WTC11 (cell line): ENCODE data around the gene LHB. TPM values are rescaled to one million over a fixed set of nuclear protein-coding genes. Genes with fewer than 3 reads are reported as not detected.
"Not testable (repeated sequence)": the region's sequence is repeated elsewhere in the genome, so short reads cannot be mapped to it uniquely, and the experiment has no call there.

Experiments used
- ATAC-seq: fragments of 200-7000 bp; cut with Tn5 transposase; 2 replicates; pipeline ENCODE4 v1.10.0; 2021; ENCODE audit warnings: mild to moderate bottlenecking, moderate library complexity
- CTCF ChIA-PET: fragments of 300-600 bp; sonication (Branson Sonifier 250); formaldehyde crosslinking; loops from one replicate; lab custom pipeline; 2021; ENCODE audit warnings: antibody characterized with exemption; lab: Charles Lee
- POLR2A ChIA-PET: fragments of 350-600 bp; sonication (Branson Sonifier 250); formaldehyde crosslinking; loops from one replicate; lab custom pipeline; 2021; ENCODE audit warnings: antibody characterized with exemption; lab: Charles Lee
- DNase-seq: peaks from one replicate; pipeline ENCODE4 v3.0.0; 2021; ENCODE audit warnings: low spot score
- H3K27ac Mint-ChIP-seq: 2 replicates; pipeline ENCODE4 v1.8.0; 2021; ENCODE audit warnings: mixed read lengths
- H3K27me3 Mint-ChIP-seq: 2 replicates; pipeline ENCODE4 v1.8.0; 2021; ENCODE audit warnings: low read depth, mild to moderate bottlenecking, moderate library complexity, mixed read lengths
- H3K36me3 Mint-ChIP-seq: 2 replicates; pipeline ENCODE4 v1.8.0; 2021; ENCODE audit warnings: mixed read lengths
- H3K4me1 Mint-ChIP-seq: 2 replicates; pipeline ENCODE4 v1.8.0; 2022; ENCODE audit warnings: mixed read lengths
- H3K4me3 Mint-ChIP-seq: 2 replicates; pipeline ENCODE4 v1.8.0; 2021; ENCODE audit warnings: mild to moderate bottlenecking, moderate library complexity, mixed read lengths
- H3K9me3 Mint-ChIP-seq: 2 replicates; pipeline ENCODE4 v1.8.0; 2021; ENCODE audit warnings: mixed read lengths
- ATF2 ChIP-seq: sonication (generic); formaldehyde crosslinking; IDR thresholded peaks from 2 replicates; pipeline ENCODE4 v1.8.1; 2022; ENCODE audit warnings: low read depth, missing genetic modification reagents, borderline replicate concordance
- FOXP1 ChIP-seq: sonication (generic); formaldehyde crosslinking; IDR thresholded peaks from 2 replicates; pipeline ENCODE4 v1.8.0; 2022; ENCODE audit warnings: missing genetic modification reagents, mild to moderate bottlenecking, moderate library complexity, borderline replicate concordance
- GRHL2 ChIP-seq: fragments of 250-450 bp; sonication (Bioruptor Pico); IDR thresholded peaks from 2 replicates; pipeline ENCODE4 v1.8.0; 2022; ENCODE audit warnings: mild to moderate bottlenecking, moderate library complexity; ENCODE audit not compliant: insufficient replicate concordance, severe bottlenecking
- JUN ChIP-seq: sonication (generic); formaldehyde crosslinking; IDR thresholded peaks from 2 replicates; pipeline ENCODE4 v1.8.0; 2023; ENCODE audit warnings: mild to moderate bottlenecking, missing genetic modification reagents
- PRRX2 ChIP-seq: fragments of 250-450 bp; sonication (Bioruptor Pico); IDR thresholded peaks from 2 replicates; pipeline ENCODE4 v1.8.0; 2021; ENCODE audit warnings: mild to moderate bottlenecking
- TP53 ChIP-seq: sonication (generic); formaldehyde crosslinking; IDR thresholded peaks from 2 replicates; pipeline ENCODE4 v1.8.1; 2023; ENCODE audit warnings: mild to moderate bottlenecking, missing genetic modification reagents
- total RNA-seq: library from RNA; stranded (reverse); gene quantifications from 3 replicates; pipeline ENCODE4 v1.2.3, GENCODE V29; 2021
- TF ChIP-seq, protein P1 (sequence below): sonication (generic); formaldehyde crosslinking; IDR thresholded peaks from 2 replicates; pipeline ENCODE4 v1.8.0; 2022; ENCODE audit warnings: mild to moderate bottlenecking, missing genetic modification reagents
- TF ChIP-seq, protein P2 (sequence below): sonication (generic); formaldehyde crosslinking; IDR thresholded peaks from 2 replicates; pipeline ENCODE4 v1.8.0; 2022; ENCODE audit warnings: mild to moderate bottlenecking, missing genetic modification reagents

The LHB gene
- total RNA-seq, 1 experiment from 2014 or later: not detected

GRCh38 chr19:49056101-49056901, 39.4 kb upstream of the LHB start (continued):
- TF ChIP-seq, protein P1, sequence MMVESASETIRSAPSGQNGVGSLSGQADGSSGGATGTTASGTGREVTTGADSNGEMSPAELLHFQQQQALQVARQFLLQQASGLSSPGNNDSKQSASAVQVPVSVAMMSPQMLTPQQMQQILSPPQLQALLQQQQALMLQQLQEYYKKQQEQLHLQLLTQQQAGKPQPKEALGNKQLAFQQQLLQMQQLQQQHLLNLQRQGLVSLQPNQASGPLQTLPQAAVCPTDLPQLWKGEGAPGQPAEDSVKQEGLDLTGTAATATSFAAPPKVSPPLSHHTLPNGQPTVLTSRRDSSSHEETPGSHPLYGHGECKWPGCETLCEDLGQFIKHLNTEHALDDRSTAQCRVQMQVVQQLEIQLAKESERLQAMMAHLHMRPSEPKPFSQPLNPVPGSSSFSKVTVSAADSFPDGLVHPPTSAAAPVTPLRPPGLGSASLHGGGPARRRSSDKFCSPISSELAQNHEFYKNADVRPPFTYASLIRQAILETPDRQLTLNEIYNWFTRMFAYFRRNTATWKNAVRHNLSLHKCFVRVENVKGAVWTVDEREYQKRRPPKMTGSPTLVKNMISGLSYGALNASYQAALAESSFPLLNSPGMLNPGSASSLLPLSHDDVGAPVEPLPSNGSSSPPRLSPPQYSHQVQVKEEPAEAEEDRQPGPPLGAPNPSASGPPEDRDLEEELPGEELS: 0 out of 2 replicates have a peak, but pooled peaks have one; percentile 47
- TF ChIP-seq, protein P2, sequence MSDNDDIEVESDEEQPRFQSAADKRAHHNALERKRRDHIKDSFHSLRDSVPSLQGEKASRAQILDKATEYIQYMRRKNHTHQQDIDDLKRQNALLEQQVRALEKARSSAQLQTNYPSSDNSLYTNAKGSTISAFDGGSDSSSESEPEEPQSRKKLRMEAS (CRISPR knock-in tag): no peak; the same call in 1 of the 2 replicates
- no peak for TF ChIP-seq FOXP1 (CRISPR knock-in tag)
- no peak for TF ChIP-seq GRHL2 (CRISPR knock-in tag)
- TF ChIP-seq JUN (CRISPR knock-in tag): no peak
- TF ChIP-seq ATF2 (CRISPR knock-in tag): no peak
- no peak for TF ChIP-seq TP53 (CRISPR knock-in tag)
- no peak for TF ChIP-seq PRRX2 (CRISPR knock-in tag)
- TF ChIP-seq, all 79 proteins: peak for 5

DNA sequence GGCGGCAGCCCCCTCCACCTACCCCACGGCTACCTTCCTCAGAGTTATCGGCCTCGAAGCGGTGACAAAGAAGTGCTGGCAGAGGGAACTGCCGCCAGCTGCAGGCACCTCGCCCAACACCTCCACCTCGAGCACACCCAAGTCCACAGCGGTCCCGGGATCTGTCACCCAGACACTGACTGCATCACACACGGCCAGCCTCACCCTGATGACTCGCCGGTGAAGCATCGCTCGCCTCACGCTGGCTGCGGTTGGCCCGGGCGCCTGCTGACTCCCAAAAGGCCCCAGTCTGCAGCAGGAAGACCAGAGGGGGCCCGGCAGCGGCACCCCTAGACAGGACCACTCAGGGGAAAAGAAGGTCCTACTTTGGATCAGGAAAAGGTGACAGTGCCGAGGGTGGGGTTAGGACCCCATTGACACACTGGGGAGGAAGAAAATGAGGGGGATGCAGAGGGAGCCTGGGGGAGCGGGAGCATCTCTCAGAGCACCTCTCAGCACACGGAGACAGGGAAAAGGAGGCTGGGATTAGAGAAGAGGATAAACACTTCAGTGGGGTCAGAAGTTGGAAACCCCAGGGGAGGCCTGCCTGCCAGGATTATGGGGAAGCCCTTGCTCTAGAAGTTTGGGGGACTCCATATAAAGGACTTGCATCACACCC, 33.6 kb upstream of the LHB start:
- H3K36me3 Mint-ChIP-seq, H3K4me3 Mint-ChIP-seq, DNase-seq, ATAC-seq, POLR2A ChIA-PET, H3K27ac Mint-ChIP-seq, CTCF ChIA-PET, H3K9me3 Mint-ChIP-seq, H3K4me1 Mint-ChIP-seq: not testable (repeated sequence)
- H3K27me3 Mint-ChIP-seq: peaks cover 30% of the 10 kb centered on the region

- H3K27ac Mint-ChIP-seq, POLR2A ChIA-PET, DNase-seq, ATAC-seq, H3K4me1 Mint-ChIP-seq, H3K4me3 Mint-ChIP-seq, CTCF ChIA-PET, H3K36me3 Mint-ChIP-seq, H3K9me3 Mint-ChIP-seq: not testable (repeated sequence)
- peaks cover 27% of the 10 kb centered on the region for H3K27me3 Mint-ChIP-seq
Observed at GRCh38 chr19:49049834-49050233, 32.9 kb upstream of the LHB start.

DNA sequence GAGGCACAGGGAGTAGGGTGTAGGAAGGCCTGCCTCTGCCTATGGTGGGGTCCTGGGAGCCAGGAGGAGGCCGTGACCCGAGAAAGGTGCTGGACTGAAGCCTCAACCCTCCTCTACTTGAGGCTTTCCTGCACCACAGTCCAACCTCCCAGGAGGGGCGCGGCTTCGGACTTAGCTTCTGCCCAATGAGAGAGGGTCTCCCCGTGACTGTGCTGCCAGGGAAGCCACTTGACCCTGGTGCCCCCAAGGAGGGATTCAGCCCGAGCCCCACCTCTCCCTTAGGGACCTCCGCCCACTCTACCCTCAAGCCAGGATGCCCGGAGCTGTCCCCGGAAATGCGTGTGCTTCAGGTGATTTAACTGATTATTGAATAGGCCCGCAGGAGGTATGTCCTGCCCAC, 32.1 kb upstream of the LHB start, which contains the start of gene CGB8:
CGB8 (minus strand) TSS at position 101 of the 400 bp plus-strand sequence. CDS start 372 bp downstream, outside the sequence.
- H3K27ac Mint-ChIP-seq, H3K4me3 Mint-ChIP-seq, POLR2A ChIA-PET, H3K9me3 Mint-ChIP-seq, CTCF ChIA-PET, ATAC-seq, DNase-seq, H3K36me3 Mint-ChIP-seq, H3K4me1 Mint-ChIP-seq: not testable (repeated sequence)
- peaks cover 23% of the 10 kb centered on the region for H3K27me3 Mint-ChIP-seq

DNA sequence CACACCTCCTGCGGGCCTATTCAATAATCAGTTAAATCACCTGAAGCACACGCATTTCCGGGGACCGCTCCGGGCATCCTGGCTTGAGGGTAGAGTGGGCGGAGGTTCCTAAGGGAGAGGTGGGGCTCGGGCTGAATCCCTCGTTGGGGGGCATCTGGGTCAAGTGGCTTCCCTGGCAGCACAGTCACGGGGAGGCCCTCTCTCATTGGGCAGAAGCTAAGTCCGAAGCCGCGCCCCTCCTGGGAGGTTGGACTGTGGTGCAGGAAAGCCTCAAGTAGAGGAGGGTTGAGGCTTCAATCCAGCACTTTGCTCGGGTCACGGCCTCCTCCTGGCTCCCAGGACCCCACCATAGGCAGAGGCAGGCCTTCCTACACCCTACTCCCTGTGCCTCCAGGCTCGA, 26.7 kb upstream of the LHB start, which contains the start of gene CGB5:
CGB5 (plus strand) TSS at position 301 of the 400 bp plus-strand sequence. CDS start 362 bp downstream, outside the sequence.
- H3K4me1 Mint-ChIP-seq, CTCF ChIA-PET, POLR2A ChIA-PET, H3K4me3 Mint-ChIP-seq, ATAC-seq, H3K9me3 Mint-ChIP-seq, H3K27me3 Mint-ChIP-seq, DNase-seq, H3K36me3 Mint-ChIP-seq, H3K27ac Mint-ChIP-seq: not testable (repeated sequence)

GRCh38 chr19:49042666-49043065, 25.8 kb upstream of the LHB start:
- DNase-seq, H3K27ac Mint-ChIP-seq, ATAC-seq, H3K4me1 Mint-ChIP-seq, CTCF ChIA-PET, H3K4me3 Mint-ChIP-seq, H3K36me3 Mint-ChIP-seq, H3K27me3 Mint-ChIP-seq, POLR2A ChIA-PET, H3K9me3 Mint-ChIP-seq: not testable (repeated sequence)
